Activated naive CD4-positive, alpha-beta T cell treated with anti-CD3 and anti-CD28 coated beads, Interleukin-2, amount 50 U/mL, for 16 hours (primary cell): ENCODE data around the gene EVI5L.

Experiments
- DNase-seq: peaks from one replicate; pipeline ENCODE4 v3.0.0-alpha.2; 2020

The EVI5L gene

DNA sequence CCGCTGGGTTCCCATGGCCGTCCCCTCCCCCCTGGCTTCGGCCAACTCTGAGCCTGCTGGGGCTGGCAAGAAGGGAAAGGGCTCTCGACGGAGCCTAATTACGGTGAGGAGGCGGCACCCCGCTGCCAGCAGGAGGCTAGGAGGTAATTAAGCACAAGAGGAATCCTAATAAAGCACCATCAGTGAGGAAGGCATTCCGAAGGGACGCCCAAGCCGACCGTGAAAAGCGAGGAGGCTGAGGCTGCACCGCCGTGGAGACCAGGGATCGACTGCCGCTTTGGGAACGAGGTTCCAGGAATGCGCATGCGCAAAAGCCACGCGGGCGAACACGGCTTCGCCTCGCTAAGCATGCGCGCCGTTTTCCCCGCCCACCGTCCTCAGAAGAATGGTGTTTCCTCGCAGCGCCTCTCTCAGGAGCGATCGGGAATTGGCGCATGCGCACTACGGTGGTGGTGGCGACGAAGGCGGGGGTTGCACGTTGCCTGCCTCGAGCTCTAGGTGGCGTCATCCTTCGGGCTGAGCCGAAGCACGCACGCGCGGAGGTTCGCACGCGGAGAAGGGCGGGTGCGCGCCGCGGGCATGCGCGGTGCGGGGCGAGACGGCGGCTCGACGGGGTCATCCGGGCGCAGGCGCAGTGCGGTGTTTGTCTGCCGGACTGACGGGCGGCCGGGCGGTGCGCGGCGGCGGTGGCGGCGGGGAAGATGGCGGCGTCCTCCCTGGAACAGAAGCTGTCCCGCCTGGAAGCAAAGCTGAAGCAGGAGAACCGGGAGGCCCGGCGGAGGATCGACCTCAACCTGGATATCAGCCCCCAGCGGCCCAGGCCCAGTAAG lies 73.4 kb downstream of the EVI5L start, which contains the start of gene MAP2K7:
Gene MAP2K7 (plus strand): TSS at position 634 of the 830 bp plus-strand sequence. CDS start 68 bp downstream, at position 702.
- peak; percentile 100 for DNase-seq

DNA sequence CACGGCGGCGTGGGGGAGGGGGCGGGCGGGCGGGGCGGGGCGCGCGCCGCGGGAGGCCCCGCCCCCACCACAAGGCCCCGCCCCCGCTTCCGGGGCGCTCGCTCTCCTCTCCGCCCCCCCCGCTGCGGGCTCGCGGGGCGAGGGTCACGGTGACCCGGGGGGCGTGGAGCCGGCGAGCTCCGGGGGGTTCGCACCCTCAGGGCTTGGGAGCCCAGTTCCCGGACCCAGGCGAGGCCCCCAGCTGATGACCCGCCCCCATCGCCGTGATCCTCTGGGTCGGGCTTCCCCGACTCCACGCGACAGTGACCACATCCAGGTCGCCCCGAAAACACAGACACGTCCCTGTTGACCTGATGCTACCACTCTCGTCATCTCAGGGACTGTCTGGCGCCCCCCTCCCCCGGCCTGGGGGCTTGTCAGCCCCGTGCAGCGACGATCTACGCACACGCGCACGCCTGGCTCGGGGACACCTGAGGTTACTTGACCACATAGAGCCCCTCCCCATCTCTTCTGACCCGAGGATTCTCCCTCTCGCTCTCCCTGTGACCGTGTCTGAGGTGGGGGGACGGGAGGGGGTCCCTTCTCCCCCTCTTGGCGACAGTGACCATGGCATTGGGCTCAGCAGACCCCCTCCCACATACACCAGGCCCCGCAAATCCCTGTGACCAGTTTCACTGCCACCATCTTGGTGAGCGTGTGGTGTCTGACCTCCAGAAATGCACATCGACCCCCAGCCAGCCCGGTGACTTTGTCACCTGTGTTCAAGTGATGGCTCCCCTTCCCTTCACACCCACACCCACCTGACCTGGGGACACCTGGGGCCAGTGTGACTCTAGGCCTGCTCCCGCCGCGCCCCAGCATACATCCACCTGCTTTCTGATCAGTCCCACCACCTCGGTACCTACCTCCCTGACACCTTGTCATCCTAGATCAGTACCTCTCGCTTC lies 74.3 kb downstream of the EVI5L start:
- no peak for DNase-seq

DNA sequence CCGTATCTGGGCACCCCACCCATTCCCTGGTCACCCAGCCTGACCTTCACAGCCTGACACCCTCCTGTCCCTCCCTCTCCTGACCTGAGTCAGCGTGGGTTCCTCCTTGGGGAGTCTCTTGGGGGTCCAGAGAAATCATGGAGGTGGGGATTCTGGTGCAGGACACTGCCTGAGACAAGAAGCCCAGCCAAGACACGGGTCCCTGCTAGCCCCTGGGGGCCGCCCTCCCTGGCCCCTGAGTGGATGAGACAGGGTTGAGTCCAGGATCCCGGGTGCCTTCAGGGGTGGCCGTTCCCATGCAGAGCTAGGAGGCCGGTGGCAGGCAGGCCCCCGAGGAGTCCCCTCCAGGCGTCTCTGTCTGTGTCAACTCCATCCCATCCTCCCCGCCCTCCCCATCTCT lies 75.2 kb downstream of the EVI5L start:
- DNase-seq: no peak

DNA sequence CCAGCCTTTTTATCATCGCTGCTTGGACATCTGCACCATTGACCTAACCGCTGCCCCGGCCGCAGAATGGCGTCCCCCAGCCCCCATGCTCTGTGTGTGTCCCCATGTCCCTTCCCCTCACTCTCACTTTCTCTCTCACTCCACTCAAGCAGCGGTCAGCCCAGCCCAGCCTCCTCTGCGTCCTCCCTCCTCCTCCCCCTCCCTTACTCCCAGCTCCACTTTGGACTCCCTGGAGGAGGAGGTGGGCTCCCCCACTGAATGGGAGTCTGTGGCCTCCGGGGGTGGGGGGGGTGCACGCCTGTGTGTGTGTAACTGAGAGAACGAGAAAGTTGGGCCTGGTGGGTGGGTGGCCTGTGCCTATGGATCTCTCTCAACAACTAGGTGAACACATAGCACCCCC lies 75.8 kb downstream of the EVI5L start:
- no peak for DNase-seq

DNA sequence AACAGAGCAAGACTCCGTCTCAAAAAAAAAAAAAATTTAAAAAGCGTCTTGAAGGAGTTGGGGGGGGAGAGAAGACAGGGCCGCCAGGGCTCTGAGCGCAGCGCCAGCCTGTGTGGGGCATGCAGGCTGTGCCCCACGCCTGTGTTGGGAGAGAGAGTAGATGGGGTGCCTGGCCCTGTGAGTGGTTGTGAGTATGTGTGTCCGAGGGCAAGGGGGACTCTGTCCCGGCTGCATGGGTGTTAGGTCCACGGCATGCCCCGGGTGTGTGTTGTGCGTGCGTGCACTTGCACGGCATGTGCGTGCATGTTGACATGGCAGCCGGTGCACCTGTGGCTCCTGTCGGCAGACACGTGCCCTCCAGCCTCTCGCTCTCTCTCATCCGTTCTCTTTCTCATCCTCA lies 77.1 kb downstream of the EVI5L start:
- no peak for DNase-seq

DNA sequence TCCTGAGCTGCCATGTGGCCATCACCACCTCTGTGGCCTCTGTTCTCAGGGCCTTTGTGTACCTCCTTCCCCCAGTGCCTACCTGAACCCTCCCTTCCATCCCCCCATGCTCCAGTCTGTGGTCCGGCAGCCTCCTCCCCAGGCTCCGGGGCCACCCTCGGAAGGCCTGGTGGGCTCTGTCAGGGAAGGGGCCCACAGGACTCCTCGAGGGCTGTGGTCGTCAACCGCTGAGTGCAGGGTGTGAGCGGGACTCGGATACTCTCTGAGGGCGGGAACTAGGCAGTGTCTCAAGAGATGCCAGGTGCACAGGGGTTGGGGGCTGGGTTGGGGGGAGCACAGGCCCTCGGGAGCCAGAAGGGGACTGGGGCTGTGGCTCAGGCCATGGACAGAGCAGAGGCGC lies 77.5 kb downstream of the EVI5L start:
- no peak for DNase-seq

DNA sequence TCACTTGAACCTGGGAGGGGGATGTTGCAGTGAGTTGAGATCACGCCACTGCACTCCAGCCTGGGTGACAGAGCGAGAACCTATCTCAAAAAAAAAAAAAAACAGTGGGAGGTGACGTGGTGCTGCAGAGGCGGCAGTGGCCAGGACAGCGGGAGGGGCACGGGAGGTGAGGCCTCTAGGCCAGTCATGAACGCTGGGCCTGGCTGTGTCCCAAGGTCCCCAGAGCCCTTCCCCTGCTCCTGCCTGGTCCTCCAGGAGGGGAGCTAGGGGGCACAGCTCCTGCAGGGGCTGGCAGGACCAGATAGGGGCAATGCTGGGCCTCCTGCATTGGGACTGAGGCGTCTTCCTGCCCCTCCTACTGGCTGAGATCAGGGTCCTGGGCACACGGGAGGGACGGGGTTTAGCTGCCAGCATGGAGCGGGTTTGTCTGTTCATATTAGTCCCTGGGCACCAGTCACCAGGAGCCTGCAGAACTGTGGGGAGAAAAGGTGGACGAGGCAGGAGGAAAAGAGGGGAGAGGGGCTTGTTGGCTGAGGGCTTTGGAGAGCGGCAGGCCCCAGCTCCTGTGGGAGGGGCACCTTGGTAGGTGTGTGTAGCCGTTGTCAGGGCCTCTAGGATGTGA lies 78.2 kb downstream of the EVI5L start:
- DNase-seq: no peak

DNA sequence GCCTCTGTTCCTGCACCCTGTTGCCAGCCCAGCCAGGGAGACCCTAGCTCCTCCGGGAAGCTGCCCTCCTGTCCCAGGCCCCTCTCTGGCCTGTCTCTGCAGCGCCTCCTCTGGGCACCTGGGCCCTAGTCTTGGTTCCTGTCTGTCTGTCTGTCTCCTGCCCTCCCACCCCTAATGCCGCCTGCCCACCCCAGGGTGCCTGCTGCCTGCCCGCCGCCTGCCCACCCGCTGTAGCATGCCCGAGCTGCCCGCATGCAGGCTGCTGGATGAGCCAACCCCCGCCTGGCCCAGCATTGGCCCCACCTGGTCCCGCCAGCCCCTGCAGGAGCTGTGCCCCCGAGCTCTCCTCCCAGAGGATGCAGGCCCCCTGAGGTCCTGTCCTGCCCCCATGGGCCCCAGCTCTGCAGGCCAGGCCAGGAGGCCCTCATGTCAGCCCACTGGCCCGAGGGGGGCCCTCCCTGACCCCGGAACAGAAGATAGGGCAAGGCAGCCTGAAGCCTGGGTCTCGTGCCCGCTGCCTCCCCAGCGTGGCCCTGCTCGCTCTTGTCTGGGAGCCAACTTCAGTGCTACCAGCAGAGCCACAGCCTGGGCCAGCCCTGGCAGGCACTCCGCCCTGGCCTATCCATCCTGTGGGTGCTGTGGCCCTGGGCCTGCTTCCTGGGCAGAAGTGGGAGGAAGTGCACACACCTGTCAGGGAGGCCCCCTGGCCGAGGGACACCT lies 78.9 kb downstream of the EVI5L start:
- no peak for DNase-seq

DNA sequence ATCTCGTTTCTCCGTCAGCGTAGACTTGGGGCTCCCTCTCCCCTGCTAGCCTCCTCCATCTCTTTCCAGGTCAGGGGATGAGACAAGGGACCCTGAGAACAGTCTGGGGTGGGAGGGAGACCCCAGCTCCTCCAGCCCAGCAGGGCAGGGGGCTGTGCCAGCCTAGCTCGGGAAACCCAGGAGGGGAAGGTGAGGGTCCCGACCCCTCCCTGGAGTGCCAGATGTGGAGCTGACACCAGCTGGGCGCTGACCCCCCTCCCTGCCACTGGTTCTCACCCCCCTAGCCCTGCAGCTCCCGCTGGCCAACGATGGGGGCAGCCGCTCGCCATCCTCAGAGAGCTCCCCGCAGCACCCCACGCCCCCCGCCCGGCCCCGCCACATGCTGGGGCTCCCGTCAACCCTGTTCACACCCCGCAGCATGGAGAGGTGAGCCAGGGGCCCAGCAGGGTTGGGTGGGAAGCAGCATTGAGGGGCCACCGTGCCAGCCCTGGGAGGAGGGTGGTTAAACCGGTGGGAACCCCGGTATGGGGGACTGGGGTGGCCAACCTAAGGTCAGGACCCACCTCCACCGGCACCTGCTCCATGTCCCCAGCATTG lies 79.6 kb downstream of the EVI5L start:
- no peak for DNase-seq

DNA sequence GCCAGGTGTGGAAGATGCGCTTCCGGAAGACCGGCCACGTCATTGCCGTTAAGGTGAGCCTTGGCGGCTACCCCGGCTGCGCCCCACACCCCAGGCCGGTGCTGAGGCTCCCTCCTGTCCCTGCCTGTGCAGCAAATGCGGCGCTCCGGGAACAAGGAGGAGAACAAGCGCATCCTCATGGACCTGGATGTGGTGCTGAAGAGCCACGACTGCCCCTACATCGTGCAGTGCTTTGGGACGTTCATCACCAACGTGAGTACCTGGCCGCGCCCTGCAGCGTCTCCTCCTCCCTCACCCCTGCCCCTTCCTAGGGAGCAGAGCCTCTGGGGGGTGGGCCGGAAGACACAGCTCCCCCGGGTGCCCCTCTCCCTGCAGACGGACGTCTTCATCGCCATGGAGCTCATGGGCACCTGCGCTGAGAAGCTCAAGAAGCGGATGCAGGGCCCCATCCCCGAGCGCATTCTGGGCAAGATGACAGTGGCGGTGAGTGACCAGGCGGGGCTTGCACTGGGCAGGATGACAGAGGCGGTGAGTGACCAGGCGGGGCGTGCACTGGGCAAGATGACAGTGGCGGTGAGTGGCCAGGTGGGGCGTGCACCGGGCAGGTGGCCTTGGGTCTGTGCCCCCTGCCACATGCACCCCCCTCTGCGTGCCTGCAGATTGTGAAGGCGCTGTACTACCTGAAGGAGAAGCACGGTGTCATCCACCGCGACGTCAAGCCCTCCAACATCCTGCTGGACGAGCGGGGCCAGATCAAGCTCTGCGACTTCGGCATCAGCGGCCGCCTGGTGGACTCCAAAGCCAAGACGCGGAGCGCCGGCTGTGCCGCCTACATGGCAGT lies 80.5 kb downstream of the EVI5L start:
- no peak for DNase-seq

DNA sequence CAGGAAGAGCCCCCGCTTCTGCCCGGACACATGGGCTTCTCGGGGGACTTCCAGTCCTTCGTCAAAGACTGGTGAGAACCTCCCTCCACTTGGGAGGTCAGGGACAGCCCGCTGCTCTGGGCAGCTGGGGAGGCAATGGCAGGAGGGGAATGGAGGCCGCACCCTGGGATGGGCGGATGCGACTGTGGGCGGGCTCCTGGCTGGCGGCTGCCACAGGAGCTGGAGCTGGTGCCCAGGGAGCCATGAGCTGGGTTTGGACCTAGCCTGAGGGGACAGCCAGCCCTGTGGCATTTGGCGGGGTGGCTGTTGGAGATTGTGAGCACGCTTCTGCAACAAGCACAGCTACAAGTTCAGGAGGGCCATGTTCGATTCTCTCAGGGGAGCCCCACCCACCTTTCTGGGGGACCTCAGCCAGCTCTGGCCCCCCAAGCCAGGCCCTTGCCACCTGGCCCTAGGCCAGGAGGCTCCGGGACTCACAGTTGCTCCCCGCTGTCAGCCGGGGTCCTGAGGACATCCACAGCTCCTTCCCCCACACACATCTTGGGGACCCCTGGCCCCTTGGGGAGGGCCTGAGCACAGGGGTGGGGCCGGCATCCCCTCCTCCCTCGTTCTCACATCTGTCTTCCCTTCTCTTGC lies 81.6 kb downstream of the EVI5L start:
- DNase-seq: no peak

DNA sequence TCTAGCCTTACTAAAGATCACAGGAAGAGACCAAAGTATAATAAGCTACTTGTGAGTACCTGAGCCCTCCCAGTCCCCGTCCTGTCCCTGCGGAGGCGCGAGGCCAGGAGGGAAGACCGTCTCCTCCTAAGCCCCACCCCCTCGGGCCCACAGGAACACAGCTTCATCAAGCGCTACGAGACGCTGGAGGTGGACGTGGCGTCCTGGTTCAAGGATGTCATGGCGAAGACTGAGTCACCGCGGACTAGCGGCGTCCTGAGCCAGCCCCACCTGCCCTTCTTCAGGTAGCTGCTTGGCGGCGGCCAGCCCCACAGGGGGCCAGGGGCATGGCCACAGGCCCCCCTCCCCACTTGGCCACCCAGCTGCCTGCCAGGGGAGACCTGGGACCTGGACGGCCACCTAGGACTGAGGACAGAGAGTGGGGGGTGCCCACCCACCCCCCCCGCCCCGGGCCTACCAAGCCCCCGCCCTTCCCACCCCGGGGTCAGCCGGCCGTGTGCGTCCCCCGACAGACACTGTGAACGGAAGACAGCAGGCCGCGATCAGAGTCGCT lies 82.2 kb downstream of the EVI5L start:
- DNase-seq: no peak

DNA sequence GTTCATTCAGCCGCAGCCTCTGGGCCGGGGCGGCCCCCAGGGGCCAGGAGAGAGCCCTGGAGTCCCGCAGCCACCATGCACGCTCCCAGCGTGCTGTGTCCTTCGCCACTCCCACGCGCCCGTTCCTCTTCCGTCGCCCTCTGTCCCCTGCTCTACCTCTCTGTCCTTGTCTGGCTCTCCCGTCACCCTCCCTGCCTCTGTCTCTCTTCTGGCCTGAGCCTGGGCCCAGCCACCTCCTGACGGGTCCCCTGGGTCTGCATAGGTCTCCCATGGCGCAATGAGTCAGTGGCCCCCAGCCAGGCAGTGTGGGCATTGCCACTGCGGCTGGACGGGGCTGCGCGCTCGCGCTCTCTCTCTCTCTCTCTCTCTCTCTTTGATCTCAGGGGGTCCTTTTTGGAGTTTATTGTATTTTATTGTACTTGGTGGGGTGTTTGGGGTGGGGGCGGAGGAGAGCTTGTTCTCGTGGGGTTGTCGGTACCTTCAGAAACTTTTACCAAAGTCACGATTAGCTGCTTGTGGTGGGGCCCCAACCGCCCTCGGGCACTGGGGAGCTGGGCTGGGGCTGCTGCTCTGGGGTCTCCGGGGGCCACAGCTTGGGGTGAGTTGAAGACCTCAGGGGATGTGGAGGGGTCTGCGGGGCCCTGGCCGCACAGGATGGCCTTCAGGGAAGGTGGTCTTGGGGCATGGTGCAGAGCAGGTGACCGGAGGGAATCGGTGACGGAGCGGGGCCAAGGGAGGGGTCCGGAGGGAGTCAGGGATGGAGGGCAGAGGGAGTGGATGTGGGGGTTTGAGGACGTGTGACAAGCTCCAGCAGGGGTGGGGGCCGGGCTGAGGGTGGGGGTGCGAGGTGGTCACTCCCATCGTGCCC lies 82.9 kb downstream of the EVI5L start:
- DNase-seq: no peak

DNA sequence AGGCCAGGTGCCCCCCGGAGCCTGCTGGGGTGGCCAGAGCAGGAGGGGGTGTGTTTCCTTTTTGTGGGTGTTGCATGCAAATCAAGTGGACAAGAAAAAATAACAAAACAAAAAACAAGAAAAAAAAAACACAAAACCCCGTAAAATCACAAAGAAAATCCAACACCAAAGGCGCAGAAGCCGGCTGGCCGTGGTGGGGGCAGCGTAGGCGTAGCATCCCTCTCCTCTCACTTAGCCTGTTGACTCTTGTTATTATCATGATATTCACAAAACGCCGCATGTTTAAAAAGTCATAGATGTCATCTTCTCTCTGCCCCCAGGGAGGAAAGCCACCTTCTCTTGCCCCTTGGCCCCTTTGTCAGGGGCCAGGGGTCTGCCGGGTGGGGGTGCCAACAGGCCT lies 83.6 kb downstream of the EVI5L start:
- no peak for DNase-seq

DNA sequence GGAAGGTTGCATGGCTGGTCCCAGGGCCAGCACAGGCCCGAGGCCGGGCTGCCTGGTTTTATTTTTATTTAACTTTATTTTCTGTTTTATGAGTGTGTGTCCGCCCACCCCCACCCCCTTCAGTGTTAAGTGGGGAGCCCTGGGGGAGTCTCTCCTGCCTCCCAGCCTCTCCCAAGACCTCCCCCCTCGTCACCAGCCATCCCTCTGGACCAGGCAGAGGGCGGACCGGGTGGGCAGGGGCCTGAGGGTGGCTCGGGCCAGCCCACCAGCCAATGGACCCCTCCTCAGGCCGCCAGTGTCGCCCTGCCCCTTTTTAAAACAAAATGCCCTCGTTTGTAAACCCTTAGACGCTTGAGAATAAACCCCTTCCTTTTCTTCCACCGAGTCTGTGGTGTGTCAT lies 84.1 kb downstream of the EVI5L start:
- DNase-seq: no peak
